ENCODE data around the gene MPPE1. TPM values are rescaled to one million over a fixed set of nuclear protein-coding genes. Genes with fewer than 3 reads are reported as not detected.

MPPE1 gene
- total RNA-seq, 1 experiment from 2014 or later, result 21.4 TPM

DNA sequence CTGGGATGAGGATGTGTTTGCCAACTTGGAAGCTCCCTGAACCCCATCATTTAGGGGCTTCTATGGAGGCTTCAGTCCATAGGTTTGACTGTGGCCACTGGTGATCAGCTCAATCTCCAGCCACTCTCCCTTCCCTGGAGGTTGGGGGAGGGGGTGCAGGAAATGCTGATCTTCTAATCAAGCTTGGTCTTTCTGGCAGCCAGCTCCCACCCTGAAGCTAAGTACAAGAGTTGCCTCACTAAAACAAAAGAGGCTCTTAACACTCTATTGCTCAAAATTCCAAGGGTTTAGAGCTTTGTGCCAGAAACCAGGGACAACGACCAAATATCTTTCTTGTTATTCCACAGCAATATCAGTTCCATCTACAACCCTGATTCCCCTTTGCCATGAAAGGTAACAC lies 19.4 kb upstream of the MPPE1 start:
- Histone ChIP-seq H3K4me2 (ENCODE audit: low read length) (no peak overlapping the region), H3K4me3 (replicated peaks in 1 of 2; ENCODE audit: low read depth in 1 of 2, low read length in 2 of 2) (no peak overlapping the region), H3K4me1 (ENCODE audit: control insufficient read depth in 1 of 2, insufficient read depth in 2 of 2, low read length in 2 of 2) (0 out of 4 replicates have a peak, but pooled peaks cover 0 to 2% of the 10 kb centered on the region in 2 experiments), H2AFZ (ENCODE audit: low read depth, low read length, poor library complexity, severe bottlenecking) (no peak overlapping the region), H3K9me2 (ENCODE audit: insufficient read depth) (no peaks in the 10 kb centered on the region), H4K20me1 (ENCODE audit: insufficient read depth) (no peaks in the 10 kb centered on the region), H3K79me2 (ENCODE audit: insufficient read depth, low read length) (no peaks in the 10 kb centered on the region), H3K9me3 (ENCODE audit: control insufficient read depth in 1 of 2, insufficient read depth in 1 of 2, low read depth in 1 of 2, low read length in 2 of 2) (no peaks in the 10 kb centered on the region), H3K27me3 (ENCODE audit: insufficient read depth, low read length) (no peaks in the 10 kb centered on the region; the same call in 1 of the 2 replicates), H3K27ac (ENCODE audit: low read depth, low read length) (no peak overlapping the region), H3K9ac (ENCODE audit: low read length) (no peak overlapping the region), H3K36me3 (ENCODE audit: control insufficient read depth in 1 of 2, insufficient read depth in 2 of 2, low read length in 2 of 2) (no peaks in the 10 kb centered on the region)
- intact Hi-C loops (cut with micrococcal nuclease), result no loop called here
- POLR2A ChIA-PET, result no interaction called here
- no peak for TF ChIP-seq YY1 (IDR thresholded peaks at IDR 0.05; ENCODE audit: extremely low read depth, insufficient replicate concordance, low read depth, low read length)
- no peak for TF ChIP-seq RAD21 (IDR thresholded peaks at IDR 0.05; ENCODE audit: low read depth)
- no peak for TF ChIP-seq TCF7L2 (IDR thresholded peaks at IDR 0.05; ENCODE audit: borderline replicate concordance, extremely low read depth, insufficient read depth, insufficient read length)
- no peak for TF ChIP-seq SIN3A (IDR thresholded peaks at IDR 0.05; ENCODE audit: low read depth)
- no peak for TF ChIP-seq SP1 (IDR thresholded peaks at IDR 0.05; ENCODE audit: low read depth)
- DNase-seq (ENCODE audit: low read depth, low spot score) (no peak), ATAC-seq (no peak)
- RAD21 ChIA-PET (ENCODE audit: low non-redundant PET in 1 of 2, low total read pairs in 2 of 2, uncharacterized antibody in 2 of 2, unreplicated experiment in 2 of 2), result no interaction called here
- CTCF ChIA-PET, result interaction anchor here (1.1 kb wide), 1 partner anchor 11 kb away, joined by 3 read pairs; no protein-coding TSS in a partner anchor
- no TSS peak for BruUV-seq (replicated peaks)

DNA sequence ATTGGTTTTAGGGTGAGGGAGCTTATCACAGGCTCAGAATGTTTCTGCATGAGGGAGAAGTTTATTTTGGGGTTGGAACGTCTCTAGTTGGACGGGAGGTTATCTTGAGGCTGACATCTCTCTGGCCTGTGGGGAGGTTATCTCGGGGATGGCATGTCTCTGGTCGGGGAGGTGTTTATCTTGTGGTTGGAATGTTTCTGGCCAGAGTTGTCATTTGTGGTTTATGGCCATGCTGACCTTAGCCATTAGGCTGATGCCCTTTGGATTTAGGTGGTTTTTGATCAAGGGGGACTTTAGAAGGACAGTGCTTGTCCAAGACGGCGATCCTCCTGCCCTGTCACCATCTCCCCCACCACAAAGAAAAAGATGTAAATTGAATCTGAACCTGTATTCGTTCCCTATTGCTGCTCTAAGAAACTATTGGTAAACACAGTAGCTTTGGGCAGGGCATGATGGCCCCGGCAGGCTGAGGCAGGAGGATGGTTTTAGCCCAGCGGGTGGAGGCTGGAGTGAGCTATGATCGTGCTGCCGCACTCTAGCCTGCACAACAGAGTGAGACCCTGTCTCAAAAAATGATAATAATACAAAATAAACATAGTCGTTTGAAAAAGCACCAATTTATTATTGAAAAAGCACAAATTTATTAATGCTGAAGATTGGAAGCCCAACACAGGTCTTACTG lies 17.8 kb upstream of the MPPE1 start:
- CTCF ChIA-PET, result no interaction called here
- intact Hi-C loops (cut with micrococcal nuclease), result no loop called here
- H3K9me2 ChIP-seq (ENCODE audit: insufficient read depth), result no peaks in the 10 kb centered on the region
- H3K79me2 ChIP-seq (ENCODE audit: insufficient read depth, low read length), result no peaks in the 10 kb centered on the region
- RAD21 ChIA-PET (ENCODE audit: low non-redundant PET in 1 of 2, low total read pairs in 2 of 2, uncharacterized antibody in 2 of 2, unreplicated experiment in 2 of 2), result no interaction called here
- H3K9ac ChIP-seq (ENCODE audit: low read length), result no peak overlapping the region
- H3K4me3 ChIP-seq (replicated peaks in 1 of 2; ENCODE audit: low read depth in 1 of 2, low read length in 2 of 2), result no peak overlapping the region
- POLR2A ChIA-PET, result no interaction called here
- H3K27me3 ChIP-seq (ENCODE audit: insufficient read depth, low read length), result no peaks in the 10 kb centered on the region; the same call in 1 of the 2 replicates
- no peaks in the 10 kb centered on the region for H3K9me3 ChIP-seq (ENCODE audit: control insufficient read depth in 1 of 2, insufficient read depth in 1 of 2, low read depth in 1 of 2, low read length in 2 of 2)
- H3K4me1 ChIP-seq (ENCODE audit: control insufficient read depth in 1 of 2, insufficient read depth in 2 of 2, low read length in 2 of 2), result 0 out of 4 replicates have a peak, but pooled peaks cover 0 to 2% of the 10 kb centered on the region in 2 experiments
- no peak for TF ChIP-seq ZFX (IDR thresholded peaks at IDR 0.05)
- no peak for TF ChIP-seq POLR2AphosphoS5 (IDR thresholded peaks at IDR 0.05; ENCODE audit: low read depth, low read length)
- TF ChIP-seq, protein P1, sequence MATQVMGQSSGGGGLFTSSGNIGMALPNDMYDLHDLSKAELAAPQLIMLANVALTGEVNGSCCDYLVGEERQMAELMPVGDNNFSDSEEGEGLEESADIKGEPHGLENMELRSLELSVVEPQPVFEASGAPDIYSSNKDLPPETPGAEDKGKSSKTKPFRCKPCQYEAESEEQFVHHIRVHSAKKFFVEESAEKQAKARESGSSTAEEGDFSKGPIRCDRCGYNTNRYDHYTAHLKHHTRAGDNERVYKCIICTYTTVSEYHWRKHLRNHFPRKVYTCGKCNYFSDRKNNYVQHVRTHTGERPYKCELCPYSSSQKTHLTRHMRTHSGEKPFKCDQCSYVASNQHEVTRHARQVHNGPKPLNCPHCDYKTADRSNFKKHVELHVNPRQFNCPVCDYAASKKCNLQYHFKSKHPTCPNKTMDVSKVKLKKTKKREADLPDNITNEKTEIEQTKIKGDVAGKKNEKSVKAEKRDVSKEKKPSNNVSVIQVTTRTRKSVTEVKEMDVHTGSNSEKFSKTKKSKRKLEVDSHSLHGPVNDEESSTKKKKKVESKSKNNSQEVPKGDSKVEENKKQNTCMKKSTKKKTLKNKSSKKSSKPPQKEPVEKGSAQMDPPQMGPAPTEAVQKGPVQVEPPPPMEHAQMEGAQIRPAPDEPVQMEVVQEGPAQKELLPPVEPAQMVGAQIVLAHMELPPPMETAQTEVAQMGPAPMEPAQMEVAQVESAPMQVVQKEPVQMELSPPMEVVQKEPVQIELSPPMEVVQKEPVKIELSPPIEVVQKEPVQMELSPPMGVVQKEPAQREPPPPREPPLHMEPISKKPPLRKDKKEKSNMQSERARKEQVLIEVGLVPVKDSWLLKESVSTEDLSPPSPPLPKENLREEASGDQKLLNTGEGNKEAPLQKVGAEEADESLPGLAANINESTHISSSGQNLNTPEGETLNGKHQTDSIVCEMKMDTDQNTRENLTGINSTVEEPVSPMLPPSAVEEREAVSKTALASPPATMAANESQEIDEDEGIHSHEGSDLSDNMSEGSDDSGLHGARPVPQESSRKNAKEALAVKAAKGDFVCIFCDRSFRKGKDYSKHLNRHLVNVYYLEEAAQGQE (IDR thresholded peaks at IDR 0.05; ENCODE audit: low read depth), result no peak
- no peak for TF ChIP-seq EZH2 (IDR thresholded peaks at IDR 0.05)
- no peak for TF ChIP-seq RAD21 (IDR thresholded peaks at IDR 0.05; ENCODE audit: low read depth)
- TF ChIP-seq EGR1 (IDR thresholded peaks at IDR 0.05; ENCODE audit: low read depth), result no peak
- TF ChIP-seq, protein P2, sequence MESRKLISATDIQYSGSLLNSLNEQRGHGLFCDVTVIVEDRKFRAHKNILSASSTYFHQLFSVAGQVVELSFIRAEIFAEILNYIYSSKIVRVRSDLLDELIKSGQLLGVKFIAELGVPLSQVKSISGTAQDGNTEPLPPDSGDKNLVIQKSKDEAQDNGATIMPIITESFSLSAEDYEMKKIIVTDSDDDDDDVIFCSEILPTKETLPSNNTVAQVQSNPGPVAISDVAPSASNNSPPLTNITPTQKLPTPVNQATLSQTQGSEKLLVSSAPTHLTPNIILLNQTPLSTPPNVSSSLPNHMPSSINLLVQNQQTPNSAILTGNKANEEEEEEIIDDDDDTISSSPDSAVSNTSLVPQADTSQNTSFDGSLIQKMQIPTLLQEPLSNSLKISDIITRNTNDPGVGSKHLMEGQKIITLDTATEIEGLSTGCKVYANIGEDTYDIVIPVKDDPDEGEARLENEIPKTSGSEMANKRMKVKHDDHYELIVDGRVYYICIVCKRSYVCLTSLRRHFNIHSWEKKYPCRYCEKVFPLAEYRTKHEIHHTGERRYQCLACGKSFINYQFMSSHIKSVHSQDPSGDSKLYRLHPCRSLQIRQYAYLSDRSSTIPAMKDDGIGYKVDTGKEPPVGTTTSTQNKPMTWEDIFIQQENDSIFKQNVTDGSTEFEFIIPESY (IDR thresholded peaks at IDR 0.05; ENCODE audit: extremely low read depth, insufficient replicate concordance, low read length), result no peak
- no peaks in the 10 kb centered on the region for H4K20me1 ChIP-seq (ENCODE audit: insufficient read depth)
- no peaks in the 10 kb centered on the region for H3K36me3 ChIP-seq (ENCODE audit: control insufficient read depth in 1 of 2, insufficient read depth in 2 of 2, low read length in 2 of 2)
- no peak overlapping the region for H2AFZ ChIP-seq (ENCODE audit: low read depth, low read length, poor library complexity, severe bottlenecking)
- DNase-seq (ENCODE audit: low read depth, low spot score) (no peak), ATAC-seq (peak; percentile 55; the same call in 1 of the 2 replicates)
- no peak overlapping the region for H3K4me2 ChIP-seq (ENCODE audit: low read length)
- no peak overlapping the region for H3K27ac ChIP-seq (ENCODE audit: low read depth, low read length)
- no TSS peak for BruUV-seq (replicated peaks)

Data from HCT116 (cell line).